Measurements from ENCODE around the gene FURIN. TPM values are rescaled to one million over a fixed set of nuclear protein-coding genes. Genes with fewer than 3 reads are reported as not detected.

The FURIN gene
- polyA plus RNA-seq, 1 of the 3 experiments (the other 2 are of a cell fraction) = 40.8 TPM

DNA sequence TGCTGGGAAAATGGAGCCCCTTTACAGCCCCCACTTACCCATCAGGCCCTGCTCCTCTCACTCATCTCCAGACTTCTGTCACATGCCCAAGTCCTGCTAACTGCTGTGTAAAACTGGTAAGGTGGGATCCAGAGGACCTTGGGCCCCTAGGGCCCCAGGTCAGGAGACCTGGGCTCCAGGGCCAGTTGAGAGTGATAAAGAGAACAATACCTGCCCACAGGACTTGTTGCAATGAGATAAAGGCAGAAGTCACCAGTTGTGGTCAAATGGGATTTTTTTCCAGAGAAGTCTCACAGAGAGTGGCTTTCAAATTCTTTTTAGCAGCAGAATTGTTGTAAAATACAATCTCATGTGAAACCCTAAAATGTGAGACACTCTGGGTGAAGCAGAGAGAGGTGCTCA, 753 bp downstream of the FURIN start:
- Histone ChIP-seq H3K36me3 (replicated peaks in 1 of 2; ENCODE audit: control insufficient read depth in 1 of 2, insufficient read depth in 2 of 2, low read length in 1 of 2) (no peaks in the 10 kb centered on the region), H3K9ac (peak overlapping the region; percentile 36; the same call in 1 of the 2 replicates), H3K9me2 (no peaks in the 10 kb centered on the region), H3K4me1 (ENCODE audit: control insufficient read depth in 1 of 2, insufficient read depth in 2 of 2, low read depth in 1 of 2, low read length in 1 of 2) (peaks cover 29 to 36% of the 10 kb centered on the region in 2 experiments; a peak in 2 of 4 replicates), H3K79me2 (ENCODE audit: insufficient read depth) (peaks cover 41% of the 10 kb centered on the region), H3K4me3 (ENCODE audit: low read depth in 2 of 2, low read length in 1 of 2) (no peak overlapping the region), H3K27me3 (ENCODE audit: insufficient read depth) (no peaks in the 10 kb centered on the region), H3K27ac (ENCODE audit: low read depth in 2 of 2, low read length in 1 of 2) (peak overlapping the region; percentile 36 to 81; a peak in 3 of 4 replicates), H3K4me2 (peak overlapping the region; percentile 77), H4K20me1 (ENCODE audit: insufficient read depth) (peaks cover 11% of the 10 kb centered on the region; the same call in 1 of the 2 replicates), H3F3A (replicated peaks; ENCODE audit: insufficient read depth) (peaks cover 21% of the 10 kb centered on the region), H3K9me3 (no peaks in the 10 kb centered on the region), H2AFZ (ENCODE audit: low read depth) (peak overlapping the region; percentile 45)
- TF ChIP-seq SMC3 (IDR thresholded peaks at IDR 0.05; ENCODE audit: low read depth, low read length) (no peak), EP300 (IDR thresholded peaks at IDR 0.05; ENCODE audit: borderline replicate concordance in 1 of 2, low read depth in 1 of 2, low read length in 1 of 2) (no peak), RXRA (IDR thresholded peaks at IDR 0.05; ENCODE audit: borderline replicate concordance, low read depth) (no peak)
- DNase-seq = no peak
- ChIA-PET POLR2A (no interaction called here), CTCF (interaction anchor here (0.6 to 4.2 kb wide), 2 partner anchors 16 to 17 kb away, joined by 3 to 24 read pairs; no protein-coding TSS in a partner anchor)

DNA sequence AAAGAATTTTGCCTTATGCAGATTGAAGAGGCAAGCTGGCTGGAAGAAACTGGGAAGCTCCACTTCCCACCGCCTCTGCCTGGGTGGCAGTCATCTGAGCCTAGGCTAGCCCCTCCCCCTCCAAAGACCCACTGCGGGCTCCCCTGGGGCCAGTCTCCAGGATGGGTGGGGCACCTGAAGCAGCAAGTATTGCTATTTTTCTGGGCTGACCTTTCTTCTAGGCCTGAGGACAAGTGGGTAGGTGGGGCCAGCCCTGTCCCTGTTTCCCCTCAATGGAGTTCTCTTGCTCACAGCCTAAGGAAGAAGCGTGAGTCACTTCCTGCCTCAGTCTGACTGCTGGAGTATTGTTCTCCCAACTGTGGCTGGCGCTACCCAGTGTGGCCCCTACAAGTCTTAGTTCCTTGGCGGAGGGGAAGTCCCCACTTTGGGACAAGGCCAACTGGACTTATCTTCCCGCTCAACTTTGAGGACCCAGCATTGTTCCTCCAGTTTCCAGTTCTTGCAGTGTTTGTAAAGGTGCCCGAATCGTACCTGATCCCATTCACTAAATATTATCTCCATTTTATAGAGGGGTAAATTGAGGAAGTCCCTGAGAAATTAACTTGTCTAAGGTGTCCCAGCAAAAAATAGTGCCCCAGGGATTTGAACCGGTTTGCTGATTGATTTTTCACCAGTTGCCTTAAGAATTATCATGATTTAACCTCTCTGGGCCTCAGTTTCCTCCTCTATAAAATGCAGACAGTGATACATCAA, 1.4 kb downstream of the FURIN start:
- DNase-seq = no peak

More for the DNA sequence above, 1.4 kb downstream of the FURIN start:
- H3F3A ChIP-seq (replicated peaks; ENCODE audit: insufficient read depth) = peaks cover 20% of the 10 kb centered on the region
- H3K36me3 ChIP-seq (replicated peaks in 1 of 2; ENCODE audit: control insufficient read depth in 1 of 2, insufficient read depth in 2 of 2, low read length in 1 of 2) = no peaks in the 10 kb centered on the region
- H3K27ac ChIP-seq (ENCODE audit: low read depth in 2 of 2, low read length in 1 of 2) = peak overlapping the region; percentile 36 to 81; a peak in 3 of 4 replicates
- peak overlapping the region in 1 of 2 experiments; percentile 80; a peak in 2 of 4 replicates for H3K4me3 ChIP-seq (ENCODE audit: low read depth in 2 of 2, low read length in 1 of 2)
- H3K4me1 ChIP-seq (ENCODE audit: control insufficient read depth in 1 of 2, insufficient read depth in 2 of 2, low read depth in 1 of 2, low read length in 1 of 2) = peaks cover 29 to 39% of the 10 kb centered on the region in 2 experiments; a peak in 2 of 4 replicates
- ChIA-PET POLR2A (no interaction called here), CTCF (interaction anchor here (0.6 to 4.2 kb wide), 3 partner anchors 16 to 222 kb away, joined by 3 to 24 read pairs (median 7); no protein-coding TSS in a partner anchor)
- no peak for TF ChIP-seq NRF1 (IDR thresholded peaks at IDR 0.05; ENCODE audit: low read depth, low read length)
- peak; percentile 69 for TF ChIP-seq JUND (IDR thresholded peaks at IDR 0.05)
- peak; percentile 13; the same call in 1 of the 2 replicates for TF ChIP-seq TAF1 (IDR thresholded peaks at IDR 0.05; ENCODE audit: borderline replicate concordance, low read depth, low read length)
- TF ChIP-seq EP300 (IDR thresholded peaks at IDR 0.05; ENCODE audit: borderline replicate concordance in 1 of 2, low read depth in 1 of 2, low read length in 1 of 2) = peak in 1 of 2 experiments; percentile 29; a peak in 1 of 4 replicates
- TF ChIP-seq, protein P1, sequence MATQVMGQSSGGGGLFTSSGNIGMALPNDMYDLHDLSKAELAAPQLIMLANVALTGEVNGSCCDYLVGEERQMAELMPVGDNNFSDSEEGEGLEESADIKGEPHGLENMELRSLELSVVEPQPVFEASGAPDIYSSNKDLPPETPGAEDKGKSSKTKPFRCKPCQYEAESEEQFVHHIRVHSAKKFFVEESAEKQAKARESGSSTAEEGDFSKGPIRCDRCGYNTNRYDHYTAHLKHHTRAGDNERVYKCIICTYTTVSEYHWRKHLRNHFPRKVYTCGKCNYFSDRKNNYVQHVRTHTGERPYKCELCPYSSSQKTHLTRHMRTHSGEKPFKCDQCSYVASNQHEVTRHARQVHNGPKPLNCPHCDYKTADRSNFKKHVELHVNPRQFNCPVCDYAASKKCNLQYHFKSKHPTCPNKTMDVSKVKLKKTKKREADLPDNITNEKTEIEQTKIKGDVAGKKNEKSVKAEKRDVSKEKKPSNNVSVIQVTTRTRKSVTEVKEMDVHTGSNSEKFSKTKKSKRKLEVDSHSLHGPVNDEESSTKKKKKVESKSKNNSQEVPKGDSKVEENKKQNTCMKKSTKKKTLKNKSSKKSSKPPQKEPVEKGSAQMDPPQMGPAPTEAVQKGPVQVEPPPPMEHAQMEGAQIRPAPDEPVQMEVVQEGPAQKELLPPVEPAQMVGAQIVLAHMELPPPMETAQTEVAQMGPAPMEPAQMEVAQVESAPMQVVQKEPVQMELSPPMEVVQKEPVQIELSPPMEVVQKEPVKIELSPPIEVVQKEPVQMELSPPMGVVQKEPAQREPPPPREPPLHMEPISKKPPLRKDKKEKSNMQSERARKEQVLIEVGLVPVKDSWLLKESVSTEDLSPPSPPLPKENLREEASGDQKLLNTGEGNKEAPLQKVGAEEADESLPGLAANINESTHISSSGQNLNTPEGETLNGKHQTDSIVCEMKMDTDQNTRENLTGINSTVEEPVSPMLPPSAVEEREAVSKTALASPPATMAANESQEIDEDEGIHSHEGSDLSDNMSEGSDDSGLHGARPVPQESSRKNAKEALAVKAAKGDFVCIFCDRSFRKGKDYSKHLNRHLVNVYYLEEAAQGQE (IDR thresholded peaks at IDR 0.05; ENCODE audit: low read depth, low read length) = no peak
- 0 out of 2 replicates have a peak, but pooled peaks have one; percentile 10 for TF ChIP-seq ELF1 (IDR thresholded peaks at IDR 0.05)
- TF ChIP-seq SIN3A (IDR thresholded peaks at IDR 0.05; ENCODE audit: borderline replicate concordance, low read depth, low read length) = no peak; the same call in 1 of the 2 replicates
- TF ChIP-seq TCF12 (IDR thresholded peaks at IDR 0.05) = peak; percentile 70
- TF ChIP-seq FOSL2 (IDR thresholded peaks at IDR 0.05; ENCODE audit: borderline replicate concordance, low read depth) = peak; percentile 79; the same call in 1 of the 2 replicates
- TF ChIP-seq GABPA (IDR thresholded peaks at IDR 0.05; ENCODE audit: low read depth) = peak; percentile 32; the same call in 1 of the 2 replicates
- TF ChIP-seq, protein P2, sequence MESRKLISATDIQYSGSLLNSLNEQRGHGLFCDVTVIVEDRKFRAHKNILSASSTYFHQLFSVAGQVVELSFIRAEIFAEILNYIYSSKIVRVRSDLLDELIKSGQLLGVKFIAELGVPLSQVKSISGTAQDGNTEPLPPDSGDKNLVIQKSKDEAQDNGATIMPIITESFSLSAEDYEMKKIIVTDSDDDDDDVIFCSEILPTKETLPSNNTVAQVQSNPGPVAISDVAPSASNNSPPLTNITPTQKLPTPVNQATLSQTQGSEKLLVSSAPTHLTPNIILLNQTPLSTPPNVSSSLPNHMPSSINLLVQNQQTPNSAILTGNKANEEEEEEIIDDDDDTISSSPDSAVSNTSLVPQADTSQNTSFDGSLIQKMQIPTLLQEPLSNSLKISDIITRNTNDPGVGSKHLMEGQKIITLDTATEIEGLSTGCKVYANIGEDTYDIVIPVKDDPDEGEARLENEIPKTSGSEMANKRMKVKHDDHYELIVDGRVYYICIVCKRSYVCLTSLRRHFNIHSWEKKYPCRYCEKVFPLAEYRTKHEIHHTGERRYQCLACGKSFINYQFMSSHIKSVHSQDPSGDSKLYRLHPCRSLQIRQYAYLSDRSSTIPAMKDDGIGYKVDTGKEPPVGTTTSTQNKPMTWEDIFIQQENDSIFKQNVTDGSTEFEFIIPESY (IDR thresholded peaks at IDR 0.05; ENCODE audit: borderline replicate concordance, low read depth) = 0 out of 2 replicates have a peak, but pooled peaks have one; percentile 35
- TF ChIP-seq NFIC (IDR thresholded peaks at IDR 0.05; ENCODE audit: borderline replicate concordance) = peak; percentile 19; the same call in 1 of the 2 replicates
- TF ChIP-seq, protein P3, sequence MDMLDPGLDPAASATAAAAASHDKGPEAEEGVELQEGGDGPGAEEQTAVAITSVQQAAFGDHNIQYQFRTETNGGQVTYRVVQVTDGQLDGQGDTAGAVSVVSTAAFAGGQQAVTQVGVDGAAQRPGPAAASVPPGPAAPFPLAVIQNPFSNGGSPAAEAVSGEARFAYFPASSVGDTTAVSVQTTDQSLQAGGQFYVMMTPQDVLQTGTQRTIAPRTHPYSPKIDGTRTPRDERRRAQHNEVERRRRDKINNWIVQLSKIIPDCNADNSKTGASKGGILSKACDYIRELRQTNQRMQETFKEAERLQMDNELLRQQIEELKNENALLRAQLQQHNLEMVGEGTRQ (IDR thresholded peaks at IDR 0.05; ENCODE audit: borderline replicate concordance, low read depth, low read length) = no peak
- peak; percentile 32; the same call in 1 of the 2 replicates for TF ChIP-seq YY1 (IDR thresholded peaks at IDR 0.05; ENCODE audit: low read depth)
- peak overlapping the region; percentile 88; the same call in 1 of the 2 replicates for H3K9ac ChIP-seq
- H3K79me2 ChIP-seq (ENCODE audit: insufficient read depth) = peaks cover 47% of the 10 kb centered on the region
- peaks cover 14% of the 10 kb centered on the region; the same call in 1 of the 2 replicates for H4K20me1 ChIP-seq (ENCODE audit: insufficient read depth)
- no peaks in the 10 kb centered on the region for H3K9me2 ChIP-seq
- no peaks in the 10 kb centered on the region for H3K27me3 ChIP-seq (ENCODE audit: insufficient read depth)
- peak overlapping the region; percentile 45; the same call in 1 of the 2 replicates for H2AFZ ChIP-seq (ENCODE audit: low read depth)
- no peaks in the 10 kb centered on the region for H3K9me3 ChIP-seq
- WGBS (ENCODE audit: low lambda C conversion rate) = 47% methylated on average over 8 of the region's 9 CpGs
- peak overlapping the region; percentile 77 for H3K4me2 ChIP-seq
